GM12878 (cell line): ENCODE data around the gene CCR2. TPM values are rescaled to one million over a fixed set of nuclear protein-coding genes. Genes with fewer than 3 reads are reported as not detected.

ENCODE experiments used
- ATAC-seq: fragments of 200-7000 bp; cut with Tn5 transposase; 3 replicates; pipeline ENCODE4 v1.9.1; 2020; ENCODE audit warnings: mild to moderate bottlenecking, moderate library complexity
- BruUV-seq: library from RNA; stranded (reverse); fragments of 400-500 nt; replicated peaks from 2 replicates; lab custom pipeline; 2021; lab: Mats Ljungman, UMichigan
- CTCF ChIA-PET: fragments of 300-600 bp; sonication (Branson Sonifier 250); formaldehyde crosslinking; extraction: SDS; loops from one replicate; lab custom pipeline; 2021; ENCODE audit warnings: inconsistent platforms; lab: Yijun Ruan, JAX
- POLR2A ChIA-PET: fragments of 350-600 bp; formaldehyde crosslinking; extraction: SDS; loops from one replicate; lab custom pipeline; 2021; ENCODE audit warnings: inconsistent platforms; lab: Charles Lee
- RAD21 ChIA-PET: fragments of 300-600 bp; sonication (Branson Sonifier 250); formaldehyde crosslinking; loops from one replicate; lab custom pipeline; 2023; ENCODE audit warnings: antibody characterized with exemption; ENCODE audit not compliant: unreplicated experiment; lab: Charles Lee
- SMC1A ChIA-PET: fragments of 300-600 bp; sonication (Branson Sonifier 250); formaldehyde crosslinking; loops from one replicate; lab custom pipeline; 2023; ENCODE audit not compliant: unreplicated experiment, uncharacterized antibody; lab: Charles Lee
- DNase-seq: peaks from one replicate; pipeline ENCODE4 v3.0.0-alpha.2; 2011; ENCODE audit warnings: low read depth, low spot score
- FAIRE-seq: peaks from 3 replicates; lab custom pipeline; 2011; peaks lifted over from hg19 to GRCh38; lab: Jason Lieb, UNC
- H2AFZ ChIP-seq: 2 replicates; pipeline ENCODE4 v1.6.0; 2011; ENCODE audit warnings: low read depth, low read length, control low read depth; ENCODE audit not compliant: control insufficient read depth
- H3K27ac ChIP-seq: 2 replicates; pipeline ENCODE4 v1.5.1; 2011; ENCODE audit warnings: control low read depth; ENCODE audit not compliant: control insufficient read depth, insufficient read depth
- H3K27me3 ChIP-seq, 2 experiments: replicated peaks in 1 of 2; 2 replicates each; pipeline versions ENCODE4 v1.6.0 to v1.6.1; 2011; ENCODE audit warnings: low read length in 1 of 2; ENCODE audit not compliant: control insufficient read depth in 2 of 2, insufficient read depth in 2 of 2
- H3K36me3 ChIP-seq, 2 experiments: 2 replicates each; pipeline ENCODE4 v1.5.1; 2011; ENCODE audit warnings: low read length in 1 of 2; ENCODE audit not compliant: control insufficient read depth in 2 of 2, insufficient read depth in 2 of 2
- H3K4me1 ChIP-seq: 2 replicates; pipeline ENCODE4 v1.6.1; 2011; ENCODE audit warnings: mild to moderate bottlenecking, low read length, moderate library complexity, mixed read lengths; ENCODE audit not compliant: control insufficient read depth, insufficient read depth
- H3K4me2 ChIP-seq: 2 replicates; pipeline ENCODE4 v1.6.0; 2011; ENCODE audit warnings: control low read depth; ENCODE audit not compliant: control insufficient read depth, insufficient read depth
- H3K4me3 ChIP-seq: fragments of 200-600 bp; sonication (generic); 2 replicates; pipeline ENCODE4 v1.5.1; 2016
- H3K79me2 ChIP-seq: 2 replicates; pipeline ENCODE4 v1.6.0; 2011; ENCODE audit warnings: low read length; ENCODE audit not compliant: control insufficient read depth, insufficient read depth
- H3K9ac ChIP-seq: 2 replicates; pipeline ENCODE4 v1.8.0; 2011; ENCODE audit warnings: low read length, control low read depth, mixed read lengths; ENCODE audit not compliant: control insufficient read depth, insufficient read depth
- H3K9me3 ChIP-seq: replicated peaks from 3 replicates; pipeline ENCODE4 v1.5.1; 2011; ENCODE audit warnings: mild to moderate bottlenecking, low read length; ENCODE audit not compliant: control insufficient read depth, insufficient read depth
- H4K20me1 ChIP-seq: 2 replicates; pipeline ENCODE4 v1.6.0; 2011; ENCODE audit not compliant: control insufficient read depth, insufficient read depth
- BCL3 ChIP-seq: IDR thresholded peaks from 2 replicates; pipeline ENCODE4 v1.6.1; 2011; ENCODE audit warnings: borderline replicate concordance, low read depth, mild to moderate bottlenecking, moderate library complexity, low read length; ENCODE audit not compliant: insufficient read depth, poor library complexity, severe bottlenecking
- CBX5 ChIP-seq: sonication (generic); IDR thresholded peaks from 2 replicates; pipeline ENCODE4 v1.6.1; 2016; ENCODE audit warnings: low read depth, moderate library complexity, mild to moderate bottlenecking, inconsistent platforms
- CHD4 ChIP-seq: fragments of 200-600 bp; sonication (generic); IDR thresholded peaks from 2 replicates; pipeline ENCODE4 v1.6.1; 2016; ENCODE audit warnings: mild to moderate bottlenecking
- DPF2 ChIP-seq: fragments of 450-650 bp; IDR thresholded peaks from 2 replicates; pipeline ENCODE4 v1.6.1; 2017; ENCODE audit warnings: mild to moderate bottlenecking
- EGR1 ChIP-seq, 2 experiments: IDR thresholded peaks; 1 replicate in 1 of 2; 2 replicates in 1 of 2; pipeline ENCODE4 v1.6.1; 2011 to 2012; ENCODE audit warnings: low read depth in 2 of 2, low read length in 2 of 2, borderline replicate concordance in 1 of 2, mild to moderate bottlenecking in 1 of 2, moderate library complexity in 1 of 2
- FOXK2 ChIP-seq: fragments of 450-650 bp; IDR thresholded peaks from 2 replicates; pipeline ENCODE4 v1.6.1; 2017; ENCODE audit warnings: mild to moderate bottlenecking, moderate library complexity
- HDAC2 ChIP-seq: fragments of 200-600 bp; sonication (generic); IDR thresholded peaks from 2 replicates; pipeline ENCODE4 v1.6.1; 2017
- IKZF1 ChIP-seq: fragments of 450-650 bp; conservative IDR thresholded peaks from 2 replicates; pipeline ENCODE4 v1.6.1; 2017; ENCODE audit warnings: antibody characterized with exemption, mild to moderate bottlenecking
- IRF4 ChIP-seq: IDR thresholded peaks from 2 replicates; pipeline ENCODE4 v1.6.1; 2011; ENCODE audit warnings: low read depth, low read length
- MYC ChIP-seq: IDR thresholded peaks from 2 replicates; pipeline ENCODE4 v1.6.1; 2011; ENCODE audit warnings: mild to moderate bottlenecking, low read length, moderate library complexity, inconsistent platforms; ENCODE audit not compliant: insufficient read depth, insufficient replicate concordance, insufficient read length, severe bottlenecking
- PML ChIP-seq: IDR thresholded peaks from 2 replicates; pipeline ENCODE4 v1.6.1; 2012; ENCODE audit warnings: low read length, inconsistent platforms
- STAT1 ChIP-seq: fragments of 450-650 bp; conservative IDR thresholded peaks from 2 replicates; pipeline ENCODE4 v1.6.1; 2014; ENCODE audit warnings: antibody characterized with exemption, mild to moderate bottlenecking
- ZNF622 ChIP-seq: fragments of 450-650 bp; IDR thresholded peaks from 2 replicates; pipeline ENCODE4 v1.6.1; 2017; ENCODE audit warnings: mild to moderate bottlenecking, inconsistent platforms
- ZNF687 ChIP-seq: fragments of 450-650 bp; IDR thresholded peaks from 2 replicates; pipeline ENCODE4 v1.6.1; 2017; ENCODE audit warnings: mild to moderate bottlenecking, moderate library complexity
- WGBS: methylation state at CpG from one replicate; pipeline ENCODE4 v1.1.6; 2016; ENCODE audit warnings: low lambda C conversion rate; ENCODE audit not compliant: insufficient replicate concordance, insufficient coverage; ENCODE audit errors: missing lambda C conversion rate; 5-methylcytosine and 5-hydroxymethylcytosine counted together
- in situ Hi-C: fragments of 300-500 bp; cut with MboI; formaldehyde crosslinking; loops from 9 replicates; pipeline ENCODE4 v1.14.3; 2018; ENCODE audit warnings: mixed read lengths
- intact Hi-C: fragments of 100-400 bp; cut with micrococcal nuclease; formaldehyde crosslinking; loops from one replicate; pipeline ENCODE4 v1.14.2; 2022; ENCODE audit not compliant: unreplicated experiment
- polyA plus RNA-seq, 11 experiments: library from polyadenylated mRNA; depleted of rRNA in 4 of 11; unstranded in 6 of 11; stranded (reverse) in 5 of 11; fragments of >200 nt; fragmentation: Nextera tagmentation in 4 of 11; fragmentation: Illumina TruSeq in 1 of 11; extraction: Ambion mirVana in 4 of 11; extraction: Trizol in 1 of 11; gene quantifications; 1 replicate in 1 of 11; 2 replicates in 10 of 11; pipeline versions ENCODE4 v1.2.1 to v1.2.3, GENCODE V29; 2011 to 2016; ENCODE audit warnings: inconsistent platforms in 2 of 11, missing spikeins in 2 of 11, low read depth in 1 of 11
- total RNA-seq, 4 experiments: library from RNA; depleted of rRNA in 3 of 4; stranded (reverse); fragments of >200 nt in 3 of 4; fragmentation: Illumina TruSeq in 1 of 4; extraction: Trizol in 1 of 4; gene quantifications; 2 replicates each; pipeline versions ENCODE4 v1.2.1 to v1.2.3, GENCODE V29; 2013 to 2021

The CCR2 gene
- total and polyA plus RNA-seq, 10 of the 15 experiments (the other 5 are each of a cell fraction or from before 2014, with no cell fraction given), result 1.9 to 4.7 (median 3.5) TPM; not detected in 1

GRCh38 chr3:46356909-46357308, 3.0 kb downstream of the CCR2 start (continued):
- TF ChIP-seq FOXK2, result no peak
- no peak for TF ChIP-seq BCL3

GRCh38 chr3:46358466-46358865, 4.6 kb downstream of the CCR2 start:
- Histone ChIP-seq H3K36me3 (no peaks in the 10 kb centered on the region), H3K79me2 (no peaks in the 10 kb centered on the region), H3K27me3 (no peaks in the 10 kb centered on the region), H3K9me3 (no peaks in the 10 kb centered on the region), H3K4me3 (no peak overlapping the region), H3K9ac (no peak overlapping the region), H2AFZ (no peak overlapping the region), H4K20me1 (no peaks in the 10 kb centered on the region), H3K4me2 (no peak overlapping the region), H3K27ac (no peak overlapping the region), H3K4me1 (peaks cover 45% of the 10 kb centered on the region)
- ChIA-PET SMC1A (interaction anchor here (1.0 to 2.7 kb wide), 2 partner anchors 9 to 37 kb away, joined by 3 to 15 read pairs; no protein-coding TSS in a partner anchor), CTCF (interaction anchor here (1.9 to 2.7 kb wide), 2 partner anchors 11 to 20 kb away, joined by 7 to 37 read pairs; partner anchors contain the start of gene CCR5), RAD21 (interaction anchor here (2.9 kb wide), 1 partner anchor 12 kb away, joined by 38 read pairs; the partner anchor contains the start of gene CCR5), POLR2A (no interaction called here)
- DNase-seq (no peak), ATAC-seq (no peak), FAIRE-seq (no peak)
- intact Hi-C loops, result no loop called here
- BruUV-seq, result no TSS peak
- 78% methylated on average over 6 of the region's 6 CpGs for WGBS
- in situ Hi-C loops, result no loop called here
- TF ChIP-seq DPF2, result no peak
- TF ChIP-seq BCL3, result no peak
- TF ChIP-seq ZNF687, result no peak
- no peak for TF ChIP-seq ZNF622
- TF ChIP-seq STAT1, result no peak
- TF ChIP-seq CHD4, result no peak
- no peak for TF ChIP-seq FOXK2
- no peak for TF ChIP-seq EGR1 (IDR thresholded peaks at IDR 0.05; ENCODE audit: borderline replicate concordance in 1 of 2, low read depth in 2 of 2, low read length in 2 of 2)
- TF ChIP-seq CBX5, result no peak
- no peak for TF ChIP-seq IKZF1
- TF ChIP-seq HDAC2, result no peak
- no peak for TF ChIP-seq PML
- TF ChIP-seq IRF4, result no peak
- TF ChIP-seq MYC, result no peak
